GM21529 (cell line): ENCODE results near the gene MED22.
A peak's percentile ranks its signal among the peaks of the same experiment; 100 is the strongest.
"Not testable (repeated sequence)": the region's sequence is repeated elsewhere in the genome, so short reads cannot be mapped to it uniquely, and the experiment has no call there.

Experiments used
- ATAC-seq: cut with Tn5 transposase; IDR thresholded peaks from one replicate; pipeline ENCODE4 v1.9.1; 2021; ENCODE audit not compliant: unreplicated experiment

Gene MED22

DNA sequence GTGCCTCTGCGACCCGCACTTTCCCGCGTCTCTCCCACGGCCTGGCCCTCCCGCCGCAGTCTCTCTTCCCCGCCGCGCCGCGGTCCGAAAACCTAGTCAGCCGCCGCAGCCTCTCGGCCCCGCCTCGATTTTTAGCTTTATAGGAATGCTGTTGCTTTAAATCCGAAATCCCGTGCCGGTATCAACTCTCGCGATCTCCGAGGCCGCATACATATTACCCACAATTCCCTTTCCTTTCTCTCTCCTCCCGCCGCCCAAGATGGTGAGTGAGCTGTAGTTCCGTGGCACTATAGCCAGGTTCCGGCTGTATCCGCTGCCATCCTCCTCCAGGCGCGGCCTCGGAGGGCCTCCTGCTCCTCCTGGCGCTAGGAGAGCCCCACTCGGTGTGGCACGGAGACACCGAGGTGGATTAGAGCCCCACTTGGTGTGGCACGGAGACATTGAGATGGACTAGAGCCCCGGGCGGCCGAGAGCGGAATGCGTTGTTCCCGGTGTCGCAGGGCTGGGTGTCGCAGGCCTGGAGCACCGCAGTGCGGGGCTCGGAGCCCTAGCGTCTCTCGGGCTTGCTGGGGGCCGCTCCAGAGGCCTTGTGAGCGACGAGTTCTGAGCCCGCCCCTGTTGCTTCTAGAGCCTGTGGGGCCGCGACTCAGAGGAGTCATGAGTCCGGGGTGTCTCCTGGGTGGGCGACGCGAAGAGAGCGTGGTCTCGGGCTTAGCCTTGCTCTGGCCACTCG is at the start of gene MED22, which contains the start of gene RPL7A:
TSS of gene MED22 (minus strand) at position 147 of the 733 bp plus-strand sequence. CDS start 1,469 bp downstream, outside the sequence.
TSS of gene RPL7A (plus strand) at position 234 of the 733 bp plus-strand sequence. CDS start at position 260, 26 bp downstream.
- ATAC-seq, result peak; percentile 73

DNA sequence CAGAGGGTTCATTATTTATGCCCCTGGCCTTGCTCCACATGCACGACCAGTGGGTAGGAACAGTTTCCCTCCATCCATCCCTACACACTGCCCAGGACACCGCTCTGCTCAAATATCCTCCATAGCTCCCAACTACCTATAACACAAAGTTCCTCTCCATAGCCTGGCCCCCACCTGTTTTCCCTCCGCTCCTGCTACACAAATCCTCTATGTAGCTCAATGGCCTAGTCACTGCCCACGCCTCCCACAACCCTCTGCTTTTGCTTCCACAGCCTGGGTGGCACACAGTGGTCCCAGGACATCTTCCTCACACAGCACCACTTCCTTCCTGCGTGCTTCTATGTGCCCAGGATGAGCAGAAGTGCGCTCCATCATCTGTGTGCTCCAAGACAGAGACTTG is 49.4 kb upstream of the MED22 start:
- ATAC-seq, result no peak

DNA sequence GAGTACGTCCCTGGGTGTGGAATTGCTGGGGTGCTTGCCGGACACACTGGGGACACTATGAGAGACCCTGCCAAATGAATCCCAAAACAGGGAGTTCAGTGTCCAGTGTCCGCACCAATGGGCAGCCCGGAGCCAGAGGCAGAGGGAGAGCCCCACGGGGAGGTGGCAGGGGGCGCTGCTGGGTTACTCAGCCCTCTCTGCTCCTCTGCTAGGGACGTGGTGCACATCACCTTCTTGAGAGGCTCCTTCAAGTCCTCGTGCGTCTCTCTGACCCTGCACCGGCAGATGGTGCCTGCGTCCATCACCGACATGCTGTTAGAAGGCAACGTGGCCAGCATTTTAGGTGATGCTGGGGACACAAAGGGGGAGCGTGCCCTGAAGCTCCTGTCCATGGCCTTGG is 49.0 kb upstream of the MED22 start:
- no peak for ATAC-seq

DNA sequence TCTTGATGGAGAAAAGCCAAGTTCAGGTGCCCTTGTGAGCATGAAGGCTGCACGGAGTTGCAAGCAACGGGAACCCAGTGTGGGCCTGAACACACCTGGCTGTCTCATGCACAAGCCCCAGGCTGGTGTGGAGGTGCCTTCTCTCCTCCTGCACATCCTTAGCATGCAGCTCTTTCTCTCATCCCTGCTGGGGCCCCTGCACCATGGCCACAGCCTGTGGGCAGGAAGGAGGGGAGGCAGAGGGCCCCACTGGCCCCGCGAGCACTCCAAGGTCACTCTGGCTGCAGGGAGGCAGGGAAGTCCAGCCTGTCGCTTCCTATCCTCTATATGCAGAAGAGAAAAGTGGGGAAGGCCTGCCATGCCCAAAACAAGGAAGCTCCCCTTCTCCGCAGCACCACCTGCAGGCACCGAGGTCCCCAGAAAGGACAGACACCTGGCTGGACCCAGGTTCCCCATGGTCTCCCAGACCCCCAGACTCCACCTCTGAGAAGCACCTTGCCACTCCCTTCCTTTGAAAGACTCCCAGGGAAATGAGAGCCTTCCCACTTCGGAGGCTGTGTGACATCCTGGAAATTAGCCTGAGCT is 46.8 kb upstream of the MED22 start:
- ATAC-seq, result no peak

DNA sequence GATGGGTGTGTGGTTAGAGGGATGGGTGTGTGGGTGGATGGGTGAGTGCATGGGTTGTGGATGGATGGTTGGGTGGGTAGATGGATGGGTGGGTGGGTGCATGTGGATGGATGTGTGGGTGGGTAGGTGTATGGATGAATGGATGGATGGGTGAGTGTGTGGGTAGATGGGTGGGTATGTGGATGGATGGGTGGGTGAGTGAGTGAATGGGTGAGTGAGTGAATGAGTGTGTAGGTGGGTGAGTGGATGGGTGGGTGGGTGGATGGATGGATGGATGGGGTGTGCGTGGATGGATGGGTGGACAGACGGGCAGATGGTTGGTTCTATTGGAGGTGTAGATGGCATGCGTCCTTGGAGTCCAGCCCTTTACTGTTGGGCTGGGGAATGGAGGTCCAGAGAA is 45.5 kb upstream of the MED22 start:
- no peak for ATAC-seq

DNA sequence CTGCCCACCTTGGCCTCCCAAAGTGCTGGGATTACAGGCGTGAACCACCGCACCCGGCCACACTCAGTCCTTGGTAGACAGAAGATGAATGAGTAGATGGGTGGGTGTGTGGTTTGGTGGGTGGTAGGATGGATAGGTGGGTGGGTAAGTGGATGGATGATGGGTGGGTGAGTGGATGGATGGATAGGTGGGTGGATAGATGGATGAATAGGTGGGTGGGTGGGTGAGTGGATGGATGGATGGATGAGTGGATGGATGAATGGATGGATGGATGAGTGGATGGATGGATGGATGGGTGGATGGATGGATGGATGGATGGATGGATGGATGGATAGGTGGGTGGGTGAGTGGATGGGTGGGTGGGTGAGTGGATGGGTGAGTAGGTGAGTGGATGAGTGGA is 44.4 kb upstream of the MED22 start:
- ATAC-seq, result not testable (repeated sequence)

DNA sequence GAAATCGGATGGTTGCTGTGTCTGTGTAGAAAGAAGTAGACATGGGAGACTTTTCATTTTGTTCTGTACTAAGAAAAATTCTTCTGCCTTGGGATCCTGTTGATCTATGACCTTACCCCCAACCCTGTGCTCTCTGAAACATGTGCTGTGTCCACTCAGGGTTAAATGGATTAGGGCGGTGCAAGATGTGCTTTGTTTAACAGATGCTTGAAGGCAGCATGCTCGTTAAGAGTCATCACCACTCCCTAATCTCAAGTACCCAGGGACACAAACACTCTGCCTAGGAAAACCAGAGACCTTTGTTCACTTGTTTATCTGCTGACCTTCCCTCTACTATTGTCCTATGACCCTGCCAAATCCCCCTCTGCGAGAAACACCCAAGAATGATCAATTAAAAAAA is 43.5 kb upstream of the MED22 start:
- ATAC-seq, result not testable (repeated sequence)

DNA sequence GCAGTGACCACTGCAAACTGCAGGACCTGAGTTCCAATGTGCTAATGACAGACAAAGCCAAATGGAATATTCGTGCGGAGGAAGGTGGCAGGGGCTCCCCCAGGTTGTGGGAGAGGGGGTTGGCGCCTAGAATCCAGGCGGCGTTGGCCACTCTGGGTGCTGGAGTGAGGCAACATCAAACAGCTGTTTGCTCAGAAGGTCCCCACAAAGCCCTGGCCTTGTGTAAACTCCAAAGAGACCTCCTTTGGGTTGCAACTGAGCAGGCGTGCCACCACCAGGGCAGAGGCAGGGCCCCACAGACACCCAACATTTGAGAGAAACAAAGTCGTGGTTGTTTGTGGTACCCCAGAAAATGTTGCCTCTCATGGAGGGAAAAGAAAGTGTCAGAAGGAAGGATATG is 42.8 kb upstream of the MED22 start:
- ATAC-seq, result no peak

DNA sequence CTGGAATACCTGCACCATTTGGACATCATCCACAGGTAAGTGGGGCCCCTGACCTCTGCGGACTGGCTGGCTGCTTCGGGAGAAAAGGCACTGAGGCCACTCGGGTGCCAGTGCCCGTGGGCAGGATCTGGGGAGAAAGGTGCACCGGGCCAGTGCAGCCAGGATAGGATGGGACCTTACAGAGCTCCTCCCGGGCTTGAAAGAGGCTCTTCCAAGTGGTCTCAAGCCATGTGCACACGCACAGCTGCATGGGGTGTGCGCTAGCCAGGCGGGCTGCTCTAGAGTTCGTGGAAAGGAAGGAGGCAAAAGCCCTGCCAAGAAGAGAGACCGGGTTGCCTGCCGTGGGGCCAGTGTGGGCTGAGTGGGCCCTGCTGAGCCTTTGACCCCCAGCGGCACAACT is 41.6 kb upstream of the MED22 start:
- ATAC-seq, result no peak

DNA sequence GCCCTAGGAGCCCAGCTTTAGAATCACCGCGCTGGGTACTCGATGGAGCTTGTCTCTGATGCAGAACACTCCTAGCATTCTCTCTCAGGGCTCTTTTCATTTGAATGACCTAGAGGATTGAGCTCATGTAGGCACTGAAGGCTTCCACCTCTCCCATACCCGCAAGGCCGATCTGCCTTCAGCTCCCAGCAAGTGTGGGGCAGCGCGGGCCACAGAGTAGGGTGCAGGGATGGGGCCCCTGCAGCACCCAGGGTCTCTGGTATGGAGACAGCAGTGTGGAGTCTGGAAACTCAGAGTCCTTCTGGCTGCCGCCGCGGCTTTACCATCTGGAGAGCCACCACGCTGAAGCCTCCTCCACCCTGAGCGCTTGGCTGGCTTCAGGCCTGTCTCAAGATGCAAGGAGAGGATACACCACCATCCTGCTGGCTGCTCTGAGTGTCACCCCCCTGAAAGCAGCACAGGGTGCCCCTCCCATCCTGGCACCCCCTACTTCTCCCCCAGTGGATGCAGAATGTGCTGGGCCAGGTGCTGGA is 41.2 kb upstream of the MED22 start:
- no peak for ATAC-seq

DNA sequence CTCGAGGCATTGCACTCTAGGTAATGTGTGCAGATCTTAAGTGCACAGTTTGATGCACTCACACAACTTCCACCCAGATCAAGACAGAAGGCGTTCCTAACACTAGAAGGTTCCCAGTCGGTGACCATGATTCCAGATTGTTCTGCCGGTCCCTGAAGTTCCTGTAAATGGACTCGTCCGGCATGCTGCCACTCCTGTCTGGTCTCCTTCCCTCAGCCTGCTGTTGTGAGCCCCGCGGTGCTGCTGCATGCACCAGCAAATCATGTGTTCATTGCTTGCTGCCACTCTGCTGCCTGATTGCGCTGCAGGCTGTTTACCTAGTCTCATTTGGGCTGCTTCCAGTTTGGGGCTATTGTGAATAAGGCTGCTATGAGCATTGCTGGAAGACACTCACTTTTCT is 39.7 kb upstream of the MED22 start:
- no peak for ATAC-seq

DNA sequence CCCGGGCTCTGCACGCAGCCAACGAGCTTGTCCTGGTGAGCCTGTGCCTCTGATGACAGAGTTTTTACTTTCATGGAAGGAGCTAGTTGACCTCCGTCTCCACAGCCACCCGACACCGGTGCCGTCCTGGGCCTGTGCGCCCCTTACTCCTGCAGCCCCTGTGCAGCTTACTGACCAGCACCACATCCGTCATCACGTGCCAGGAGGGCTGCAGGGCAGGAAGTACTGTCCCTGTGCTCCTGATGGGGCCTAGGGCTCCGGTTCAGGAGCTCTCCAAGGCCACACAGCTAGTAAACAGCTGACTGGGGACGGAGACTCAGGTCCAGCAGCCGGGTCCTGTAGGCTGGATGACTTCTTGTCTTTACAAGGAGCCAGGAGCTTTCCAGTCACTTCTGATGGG is 38.4 kb upstream of the MED22 start:
- no peak for ATAC-seq

DNA sequence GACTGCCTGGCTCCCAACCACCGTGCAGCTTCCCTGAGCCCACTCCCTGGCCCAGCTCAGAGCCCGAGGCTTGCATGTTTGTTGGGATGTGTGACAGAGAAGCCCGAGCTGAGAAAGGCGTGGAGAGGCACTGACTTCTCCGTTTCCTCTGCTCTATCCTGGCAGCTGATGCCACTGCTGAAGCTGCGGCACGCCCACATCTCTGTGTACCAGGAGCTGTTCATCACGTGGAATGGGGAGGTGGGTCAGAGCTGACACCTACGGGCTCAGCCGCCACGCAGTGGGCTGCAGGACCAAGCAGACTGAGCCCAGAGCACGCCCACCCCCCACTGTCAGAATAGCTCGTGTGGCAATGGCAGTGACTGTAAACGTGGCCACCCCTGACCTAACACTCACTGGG is 37.5 kb upstream of the MED22 start:
- no peak for ATAC-seq

DNA sequence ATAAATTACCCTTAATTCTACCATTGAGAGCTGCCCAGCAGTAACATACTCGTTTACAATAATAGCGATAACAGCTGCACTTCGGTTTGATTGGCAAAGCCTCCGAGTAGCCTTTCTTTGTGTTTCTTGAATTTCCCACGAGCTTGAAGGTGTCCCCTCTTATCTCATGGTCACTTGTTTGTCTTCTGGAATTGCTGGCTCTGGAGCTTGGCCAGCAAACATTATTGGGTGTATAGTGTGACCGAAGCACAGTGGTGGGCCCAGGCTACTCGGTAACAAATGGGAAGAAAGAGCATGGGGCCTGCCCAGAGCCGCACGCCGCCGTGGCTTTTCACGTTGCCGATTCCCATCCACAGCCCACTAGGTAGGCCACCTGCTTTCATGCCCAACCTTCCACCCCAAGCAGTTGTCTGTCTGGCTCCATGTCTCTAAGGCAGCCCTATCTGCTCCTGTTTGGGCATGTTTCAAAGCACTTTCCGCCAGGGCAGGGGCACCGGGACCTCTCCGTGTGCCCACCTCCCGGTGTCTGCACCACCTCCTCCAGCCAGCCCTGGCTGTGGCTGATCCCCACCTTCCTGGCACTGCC is 36.9 kb upstream of the MED22 start:
- no peak for ATAC-seq

DNA sequence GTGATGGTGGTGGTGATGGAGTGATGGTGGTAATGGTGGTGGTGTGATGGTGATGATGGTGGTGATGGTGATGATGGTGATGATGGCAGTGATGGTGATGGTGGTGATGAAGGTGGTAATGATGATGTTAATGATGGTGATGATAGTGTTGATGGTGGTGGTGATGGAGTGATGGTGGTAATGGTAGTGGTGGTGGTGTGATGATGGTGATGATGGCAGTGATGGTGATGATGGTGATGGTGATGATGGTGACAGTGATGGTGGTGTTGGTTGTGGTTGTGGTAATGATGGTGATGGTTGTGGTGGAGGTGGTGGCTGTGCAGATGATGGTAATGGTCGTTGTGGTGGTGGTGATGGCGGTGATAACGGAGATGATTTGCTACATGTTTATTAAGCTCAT is 35.5 kb upstream of the MED22 start:
- ATAC-seq, result no peak

DNA sequence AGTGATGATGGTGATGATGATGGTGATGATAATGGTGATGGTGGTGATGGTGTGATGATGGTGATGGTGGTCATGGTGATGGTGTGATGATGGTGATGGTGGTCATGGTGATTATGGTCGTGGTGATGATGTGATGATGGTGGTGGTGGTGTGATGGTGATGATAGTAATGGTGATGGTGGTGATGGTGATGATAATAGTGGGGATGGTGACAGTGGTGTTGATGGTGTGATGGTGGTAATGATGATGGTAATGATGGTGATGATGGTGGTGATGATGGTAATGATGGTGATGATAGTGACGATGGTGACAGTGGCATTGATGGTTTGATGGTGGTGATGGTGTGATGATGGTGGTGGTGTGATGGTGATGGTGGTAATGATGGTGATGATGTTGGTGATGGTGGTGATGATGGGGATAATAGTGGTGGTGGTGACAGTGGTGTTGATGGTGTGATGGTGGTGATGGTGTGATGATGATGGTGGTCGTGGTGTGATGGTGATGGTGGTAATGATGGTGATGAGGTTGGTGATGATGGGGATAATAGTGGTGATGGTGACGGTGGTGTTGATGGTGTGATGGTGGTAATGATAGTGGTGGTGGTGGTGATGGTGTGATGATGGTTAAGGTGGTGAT is 34.7 kb upstream of the MED22 start:
- no peak for ATAC-seq

DNA sequence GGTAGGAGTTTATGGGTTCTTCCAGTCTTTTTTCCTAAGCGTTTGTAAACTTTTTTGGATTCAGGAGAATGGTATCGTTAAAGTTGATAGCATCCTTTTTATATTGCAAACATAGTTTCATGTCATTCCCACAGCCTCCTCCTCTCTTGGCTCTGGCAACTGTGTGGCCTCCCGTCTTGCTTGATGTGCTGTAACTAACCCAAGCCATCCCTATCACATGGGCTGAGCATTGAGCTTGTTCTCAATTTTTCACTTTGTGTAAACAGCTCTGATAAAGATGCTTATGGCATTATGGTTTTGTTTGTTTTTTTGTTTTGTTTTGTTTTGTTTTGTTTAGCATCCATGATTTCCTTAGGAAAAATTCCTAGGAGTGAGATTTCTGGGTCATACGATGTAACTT is 32.8 kb upstream of the MED22 start:
- ATAC-seq, result no peak

DNA sequence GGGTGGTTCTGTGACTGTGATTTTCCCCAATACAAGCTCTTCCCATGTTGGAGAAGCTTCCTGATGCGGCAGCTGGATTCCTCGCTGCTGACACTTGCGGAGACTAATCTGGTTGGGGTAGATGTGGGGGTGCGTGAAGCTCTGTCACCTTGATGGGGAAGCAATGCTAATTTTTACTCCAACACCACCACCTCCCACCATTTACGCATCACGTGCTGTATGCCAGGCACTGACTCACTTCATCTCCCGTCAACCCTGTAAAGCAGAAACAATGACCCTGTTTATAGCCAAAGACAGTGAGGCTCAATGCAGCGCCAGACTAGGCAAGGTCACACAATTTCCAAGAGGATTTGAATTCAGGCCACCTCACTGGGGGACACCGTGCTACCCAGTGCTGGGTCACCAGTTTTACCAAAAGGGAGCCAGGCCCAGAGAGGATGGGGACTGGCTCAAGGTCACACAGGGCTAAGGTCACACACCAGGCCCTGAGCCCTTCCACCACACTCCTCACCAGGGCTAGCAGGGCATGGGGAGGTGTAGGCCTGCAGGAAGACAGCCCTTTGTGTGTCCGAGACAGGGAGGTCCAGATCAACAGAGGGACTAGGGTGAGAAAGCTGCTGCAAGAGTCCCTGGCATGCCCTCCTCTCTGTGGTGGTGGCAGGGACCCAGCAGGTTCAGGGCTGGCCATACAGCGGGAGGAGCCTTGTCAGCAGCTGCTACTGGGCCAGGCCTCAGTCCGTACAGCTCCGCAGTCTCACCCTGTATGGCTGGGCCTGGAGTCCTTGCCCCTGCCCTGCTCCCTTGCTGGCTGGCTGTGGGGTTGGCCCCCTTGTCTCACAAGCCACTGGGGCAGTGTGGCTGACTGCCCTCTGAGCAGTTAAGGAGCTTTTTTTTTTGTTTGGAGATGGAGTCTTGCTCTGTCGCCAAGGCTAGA is 31.5 kb upstream of the MED22 start:
- ATAC-seq, result no peak

DNA sequence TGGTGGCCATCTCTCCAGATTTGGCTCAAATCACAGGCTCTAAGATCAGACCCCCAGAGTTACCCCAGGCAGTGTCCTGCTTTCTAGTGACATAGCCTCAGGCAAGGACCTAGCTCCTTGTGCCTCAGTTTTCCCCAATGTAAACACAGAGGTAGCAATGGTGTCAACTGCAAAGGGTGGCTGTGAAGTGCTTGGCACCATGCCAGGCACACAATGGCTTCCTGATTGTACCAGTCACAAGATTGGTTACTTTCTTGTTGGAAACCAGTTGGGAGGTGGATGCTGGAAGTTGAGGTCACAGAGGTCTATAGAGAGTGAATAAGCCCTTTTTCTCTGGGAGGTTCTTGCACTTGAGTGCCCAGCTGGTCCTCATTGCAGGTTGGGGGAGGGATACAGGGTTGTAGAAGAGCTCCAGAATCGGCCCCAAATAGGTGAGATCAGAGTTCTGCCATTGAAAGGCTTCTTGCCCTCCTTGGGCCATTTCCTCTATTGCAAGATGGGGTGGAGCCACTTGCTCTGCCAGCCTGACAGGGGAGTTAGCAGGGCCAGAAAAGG is 30.6 kb upstream of the MED22 start:
- no peak for ATAC-seq

DNA sequence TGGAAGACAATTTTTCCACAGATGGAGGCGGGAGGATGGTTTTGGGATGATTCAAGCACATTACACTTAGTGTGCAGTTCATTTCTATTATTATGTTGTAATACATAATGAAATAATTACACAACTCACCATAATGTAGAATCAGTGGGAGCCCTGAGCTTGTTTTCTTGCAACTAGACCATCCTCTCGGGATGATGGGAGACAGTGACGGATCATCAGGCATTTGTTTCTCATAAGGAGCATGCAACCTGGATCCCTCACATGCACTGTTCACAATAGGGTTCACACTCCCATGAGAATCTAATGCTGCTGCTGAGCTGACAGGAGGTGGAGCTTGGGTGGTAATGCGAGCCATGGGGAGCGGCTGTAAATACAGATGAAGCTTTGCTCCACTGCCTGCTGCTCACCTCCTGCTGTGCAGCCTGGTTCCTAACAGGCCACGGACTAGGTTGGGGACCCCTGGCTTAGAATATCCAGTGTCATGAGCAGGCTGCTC is 29.8 kb upstream of the MED22 start:
- no peak for ATAC-seq
